CD4-positive, alpha-beta T cell treated with Interleukin-2 at 100 ng/mL for 4 hours (primary cell): ENCODE measurements around the gene LRRFIP1.
"Not testable (repeated sequence)": the region's sequence is repeated elsewhere in the genome, so short reads cannot be mapped to it uniquely, and the experiment has no call there.

ENCODE experiments used
- DNase-seq: peaks from one replicate; pipeline ENCODE4 v3.0.0-alpha.2; 2020; ENCODE audit warnings: low spot score

Gene LRRFIP1

GRCh38 chr2:237596520-237597195 lies 30.7 kb upstream of the LRRFIP1 start:
- DNase-seq = no peak

- DNase-seq = no peak
Measured at GRCh38 chr2:237597196-237598145, 29.9 kb upstream of the LRRFIP1 start.

GRCh38 chr2:237598468-237599208 lies 28.7 kb upstream of the LRRFIP1 start:
- no peak for DNase-seq

GRCh38 chr2:237599465-237600110 lies 27.8 kb upstream of the LRRFIP1 start:
- no peak for DNase-seq

- DNase-seq = no peak
Measured at GRCh38 chr2:237600205-237600846, 27.1 kb upstream of the LRRFIP1 start.

GRCh38 chr2:237601453-237602116 lies 25.8 kb upstream of the LRRFIP1 start:
- no peak for DNase-seq

GRCh38 chr2:237602409-237602808 lies 25.0 kb upstream of the LRRFIP1 start:
- no peak for DNase-seq

GRCh38 chr2:237603049-237603717 lies 24.2 kb upstream of the LRRFIP1 start:
- DNase-seq = no peak

- peak; percentile 69 for DNase-seq
Measured at GRCh38 chr2:237603718-237604362, 23.5 kb upstream of the LRRFIP1 start.

- no peak for DNase-seq
Measured at GRCh38 chr2:237604391-237604790, 23.0 kb upstream of the LRRFIP1 start.

- DNase-seq = no peak
Measured at GRCh38 chr2:237604960-237605359, 22.4 kb upstream of the LRRFIP1 start.

GRCh38 chr2:237606522-237606921 lies 20.9 kb upstream of the LRRFIP1 start:
- DNase-seq = not testable (repeated sequence)

- DNase-seq = no peak
Measured at GRCh38 chr2:237612527-237613357, 14.6 kb upstream of the LRRFIP1 start.

- no peak for DNase-seq
Measured at GRCh38 chr2:237613679-237614078, 13.7 kb upstream of the LRRFIP1 start.

GRCh38 chr2:237614151-237614720 lies 13.2 kb upstream of the LRRFIP1 start:
- DNase-seq = no peak

GRCh38 chr2:237615631-237616249 lies 11.6 kb upstream of the LRRFIP1 start:
- no peak for DNase-seq

- no peak for DNase-seq
Measured at GRCh38 chr2:237616373-237616733, 11.0 kb upstream of the LRRFIP1 start.
